ENCODE data around the gene ATP6V0D1.

The ATP6V0D1 gene

GRCh38 chr16:67432506-67432890 lies 48.5 kb downstream of the ATP6V0D1 start:
- CTCF ChIA-PET, result interaction anchor here (1.0 to 2.0 kb wide), 2 partner anchors 33 to 48 kb away, joined by 3 to 9 read pairs; partner anchors contain the start of gene ATP6V0D1
- DNase-seq (ENCODE audit: extremely low spot score), result no peak
- no peak for TF ChIP-seq FOXK2 (IDR thresholded peaks at IDR 0.05)
- no peak for TF ChIP-seq HDGF (IDR thresholded peaks at IDR 0.05; ENCODE audit: borderline replicate concordance)
- TF ChIP-seq LEF1 (IDR thresholded peaks at IDR 0.05; ENCODE audit: borderline replicate concordance), result no peak
- TF ChIP-seq TARDBP (IDR thresholded peaks at IDR 0.05), result no peak
- no peak for TF ChIP-seq CTBP1 (IDR thresholded peaks at IDR 0.05; ENCODE audit: borderline replicate concordance)
- TF ChIP-seq SP1 (IDR thresholded peaks at IDR 0.05), result no peak
- TF ChIP-seq, protein P1, sequence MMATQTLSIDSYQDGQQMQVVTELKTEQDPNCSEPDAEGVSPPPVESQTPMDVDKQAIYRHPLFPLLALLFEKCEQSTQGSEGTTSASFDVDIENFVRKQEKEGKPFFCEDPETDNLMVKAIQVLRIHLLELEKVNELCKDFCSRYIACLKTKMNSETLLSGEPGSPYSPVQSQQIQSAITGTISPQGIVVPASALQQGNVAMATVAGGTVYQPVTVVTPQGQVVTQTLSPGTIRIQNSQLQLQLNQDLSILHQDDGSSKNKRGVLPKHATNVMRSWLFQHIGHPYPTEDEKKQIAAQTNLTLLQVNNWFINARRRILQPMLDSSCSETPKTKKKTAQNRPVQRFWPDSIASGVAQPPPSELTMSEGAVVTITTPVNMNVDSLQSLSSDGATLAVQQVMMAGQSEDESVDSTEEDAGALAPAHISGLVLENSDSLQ (IDR thresholded peaks at IDR 0.05), result no peak
- TF ChIP-seq ZNF384 (IDR thresholded peaks at IDR 0.05), result no peak
- no peak for TF ChIP-seq SUZ12 (IDR thresholded peaks at IDR 0.05)
- TF ChIP-seq ELF4 (IDR thresholded peaks at IDR 0.05), result no peak
- TF ChIP-seq ARNT (IDR thresholded peaks at IDR 0.05), result no peak
- TF ChIP-seq FOXM1 (IDR thresholded peaks at IDR 0.05; ENCODE audit: borderline replicate concordance), result no peak
- no peak for TF ChIP-seq FOXA1 (IDR thresholded peaks at IDR 0.05)
- TF ChIP-seq BHLHE40 (IDR thresholded peaks at IDR 0.05; ENCODE audit: borderline replicate concordance), result no peak
- TF ChIP-seq NFRKB (IDR thresholded peaks at IDR 0.05), result no peak
- no peak for TF ChIP-seq L3MBTL2 (conservative IDR thresholded peaks at IDR 0.05)
- POLR2A ChIA-PET, result no interaction called here

- no peak for TF ChIP-seq TARDBP (IDR thresholded peaks at IDR 0.05)
- no peak for TF ChIP-seq LEF1 (IDR thresholded peaks at IDR 0.05; ENCODE audit: borderline replicate concordance)
- TF ChIP-seq ARNT (IDR thresholded peaks at IDR 0.05), result no peak
- no peak for TF ChIP-seq L3MBTL2 (conservative IDR thresholded peaks at IDR 0.05)
- no peak for TF ChIP-seq SUZ12 (IDR thresholded peaks at IDR 0.05)
- TF ChIP-seq CTBP1 (IDR thresholded peaks at IDR 0.05; ENCODE audit: borderline replicate concordance), result no peak
- TF ChIP-seq SP1 (IDR thresholded peaks at IDR 0.05), result no peak
- no peak for TF ChIP-seq HDGF (IDR thresholded peaks at IDR 0.05; ENCODE audit: borderline replicate concordance)
- no peak for TF ChIP-seq BHLHE40 (IDR thresholded peaks at IDR 0.05; ENCODE audit: borderline replicate concordance)
- TF ChIP-seq, protein P1 (IDR thresholded peaks at IDR 0.05), result no peak
- no peak for TF ChIP-seq FOXK2 (IDR thresholded peaks at IDR 0.05)
- TF ChIP-seq FOXA1 (IDR thresholded peaks at IDR 0.05), result no peak
- TF ChIP-seq FOXM1 (IDR thresholded peaks at IDR 0.05; ENCODE audit: borderline replicate concordance), result no peak
- TF ChIP-seq ZNF384 (IDR thresholded peaks at IDR 0.05), result no peak
- TF ChIP-seq ELF4 (IDR thresholded peaks at IDR 0.05), result no peak
- TF ChIP-seq NFRKB (IDR thresholded peaks at IDR 0.05), result no peak
- CTCF ChIA-PET, result interaction anchor here (1.0 to 2.0 kb wide), 2 partner anchors 34 to 48 kb away, joined by 3 to 9 read pairs; partner anchors contain the start of gene ATP6V0D1
- POLR2A ChIA-PET, result interaction anchor here (1.6 kb wide), 1 partner anchor 25 kb away, joined by 4 read pairs; no protein-coding TSS in a partner anchor
- no peak for DNase-seq (ENCODE audit: extremely low spot score)
Measured at GRCh38 chr16:67431775-67432505, 49.0 kb downstream of the ATP6V0D1 start.

- POLR2A ChIA-PET, result interaction anchor here (0.6 to 1.6 kb wide), 3 partner anchors 10 to 32 kb away, joined by 3 to 4 read pairs (median 3); no protein-coding TSS in a partner anchor
- peak; percentile 65 for DNase-seq (ENCODE audit: extremely low spot score)
- CTCF ChIA-PET, result interaction anchor here (1.0 to 2.0 kb wide), 2 partner anchors 35 to 49 kb away, joined by 3 to 9 read pairs; partner anchors contain the start of gene ATP6V0D1
- TF ChIP-seq SP1 (IDR thresholded peaks at IDR 0.05) (no peak), NFRKB (IDR thresholded peaks at IDR 0.05) (no peak), TARDBP (IDR thresholded peaks at IDR 0.05) (no peak), BHLHE40 (IDR thresholded peaks at IDR 0.05; ENCODE audit: borderline replicate concordance) (no peak), ELF4 (IDR thresholded peaks at IDR 0.05) (no peak), FOXA1 (IDR thresholded peaks at IDR 0.05) (no peak), L3MBTL2 (conservative IDR thresholded peaks at IDR 0.05) (no peak), HDGF (IDR thresholded peaks at IDR 0.05; ENCODE audit: borderline replicate concordance) (no peak), FOXM1 (IDR thresholded peaks at IDR 0.05; ENCODE audit: borderline replicate concordance) (no peak), SUZ12 (IDR thresholded peaks at IDR 0.05) (no peak), ARNT (IDR thresholded peaks at IDR 0.05) (no peak), LEF1 (IDR thresholded peaks at IDR 0.05; ENCODE audit: borderline replicate concordance) (no peak), FOXK2 (IDR thresholded peaks at IDR 0.05) (no peak), ZNF384 (IDR thresholded peaks at IDR 0.05) (no peak), CTBP1 (IDR thresholded peaks at IDR 0.05; ENCODE audit: borderline replicate concordance) (no peak)
- TF ChIP-seq, protein P1 (IDR thresholded peaks at IDR 0.05), result no peak
Measured at GRCh38 chr16:67430977-67431774, 49.8 kb downstream of the ATP6V0D1 start, which contains the start of gene HSD11B2. TSS of gene HSD11B2 (plus strand) at chr16:67431121. CDS start at chr16:67431249, 128 bp downstream.

DNA sequence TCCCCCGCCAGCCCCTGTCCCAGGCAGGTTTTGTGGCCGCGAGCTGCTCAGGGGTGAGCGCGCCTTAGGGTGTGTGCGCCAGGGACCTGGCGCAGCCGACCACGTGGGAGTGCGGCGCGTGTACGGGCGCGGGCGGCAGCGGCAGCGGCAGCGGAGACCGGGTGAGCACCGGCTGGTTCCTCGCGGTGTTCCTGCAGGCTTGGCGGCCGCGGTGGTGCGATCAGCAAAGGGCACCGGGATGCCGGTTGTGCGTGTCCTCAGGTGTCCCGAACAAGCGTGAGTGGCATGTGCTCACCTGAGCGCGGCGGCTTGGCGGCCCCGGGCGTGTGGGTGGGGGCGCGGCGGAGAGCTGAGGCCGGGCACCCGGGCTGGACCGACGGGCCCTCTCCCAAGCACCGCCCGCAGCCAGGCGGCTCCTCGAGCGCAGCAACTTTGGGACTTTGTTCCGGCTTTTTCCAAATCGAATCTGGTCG lies 50.4 kb downstream of the ATP6V0D1 start:
- ChIA-PET CTCF (interaction anchor here (2.0 kb wide), 1 partner anchor 50 kb away, joined by 9 read pairs; the partner anchor contains the start of gene ATP6V0D1), POLR2A (interaction anchor here (0.6 to 1.6 kb wide), 3 partner anchors 10 to 33 kb away, joined by 3 to 4 read pairs (median 3); no protein-coding TSS in a partner anchor)
- no peak for DNase-seq (ENCODE audit: extremely low spot score)
- TF ChIP-seq, protein P1 (IDR thresholded peaks at IDR 0.05), result no peak
- no peak for TF ChIP-seq FOXM1 (IDR thresholded peaks at IDR 0.05; ENCODE audit: borderline replicate concordance)
- no peak for TF ChIP-seq ZNF384 (IDR thresholded peaks at IDR 0.05)
- TF ChIP-seq SP1 (IDR thresholded peaks at IDR 0.05), result no peak
- no peak for TF ChIP-seq ARNT (IDR thresholded peaks at IDR 0.05)
- TF ChIP-seq L3MBTL2 (conservative IDR thresholded peaks at IDR 0.05), result peak; percentile 70; the same call in 1 of the 2 replicates
- TF ChIP-seq HDGF (IDR thresholded peaks at IDR 0.05; ENCODE audit: borderline replicate concordance), result no peak
- no peak for TF ChIP-seq NFRKB (IDR thresholded peaks at IDR 0.05)
- no peak for TF ChIP-seq SUZ12 (IDR thresholded peaks at IDR 0.05)

Measured in HEK293T (cell line).